MM.1S (cell line): Measurements from ENCODE around the gene DGLUCY.

Experiments
- EZH2phosphoT487 ChIP-seq: fragments of 300-600 bp; sonication (generic); IDR thresholded peaks from 2 replicates; pipeline ENCODE4 v1.6.1; 2018; ENCODE audit warnings: antibody characterized with exemption, low read length
- TF ChIP-seq, protein P1 (sequence below): fragments of 300-600 bp; sonication (generic); IDR thresholded peaks from 2 replicates; pipeline ENCODE4 v1.5.1; 2016; ENCODE audit warnings: antibody characterized with exemption, low read length, mixed read lengths

DNA sequence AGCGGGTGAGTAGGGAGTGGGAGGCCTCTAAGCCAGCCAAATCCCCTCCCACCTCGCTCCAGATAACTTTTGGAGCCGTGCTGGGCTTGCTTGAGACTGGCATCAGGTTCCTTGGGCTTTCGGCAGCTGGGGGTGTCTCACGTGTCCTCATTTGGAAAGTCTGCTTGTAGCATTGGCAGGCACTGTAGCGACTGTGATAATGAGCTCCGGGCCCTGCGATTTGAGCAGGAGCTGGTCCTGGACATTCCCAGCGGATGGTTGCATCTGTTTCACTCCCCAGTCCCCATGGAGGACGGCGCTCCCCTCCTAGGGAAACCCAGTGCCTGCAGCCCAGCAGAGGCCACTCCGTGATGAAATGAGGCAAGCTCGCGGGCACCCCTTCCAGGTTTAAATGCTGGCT is 49.4 kb downstream of the DGLUCY start:
- TF ChIP-seq, protein P1, sequence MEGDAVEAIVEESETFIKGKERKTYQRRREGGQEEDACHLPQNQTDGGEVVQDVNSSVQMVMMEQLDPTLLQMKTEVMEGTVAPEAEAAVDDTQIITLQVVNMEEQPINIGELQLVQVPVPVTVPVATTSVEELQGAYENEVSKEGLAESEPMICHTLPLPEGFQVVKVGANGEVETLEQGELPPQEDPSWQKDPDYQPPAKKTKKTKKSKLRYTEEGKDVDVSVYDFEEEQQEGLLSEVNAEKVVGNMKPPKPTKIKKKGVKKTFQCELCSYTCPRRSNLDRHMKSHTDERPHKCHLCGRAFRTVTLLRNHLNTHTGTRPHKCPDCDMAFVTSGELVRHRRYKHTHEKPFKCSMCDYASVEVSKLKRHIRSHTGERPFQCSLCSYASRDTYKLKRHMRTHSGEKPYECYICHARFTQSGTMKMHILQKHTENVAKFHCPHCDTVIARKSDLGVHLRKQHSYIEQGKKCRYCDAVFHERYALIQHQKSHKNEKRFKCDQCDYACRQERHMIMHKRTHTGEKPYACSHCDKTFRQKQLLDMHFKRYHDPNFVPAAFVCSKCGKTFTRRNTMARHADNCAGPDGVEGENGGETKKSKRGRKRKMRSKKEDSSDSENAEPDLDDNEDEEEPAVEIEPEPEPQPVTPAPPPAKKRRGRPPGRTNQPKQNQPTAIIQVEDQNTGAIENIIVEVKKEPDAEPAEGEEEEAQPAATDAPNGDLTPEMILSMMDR, result no peak
- TF ChIP-seq EZH2phosphoT487, result no peak
